GM12872 (cell line): ENCODE data around the gene ZSCAN10.
A peak's percentile ranks its signal among the peaks of the same experiment; 100 is the strongest.

ENCODE experiments used
- CTCF ChIP-seq: IDR thresholded peaks from 3 replicates; pipeline ENCODE4 v1.5.1; 2011; ENCODE audit warnings: low read depth, mild to moderate bottlenecking, low read length, moderate library complexity; ENCODE audit not compliant: insufficient read depth

ZSCAN10 gene

DNA sequence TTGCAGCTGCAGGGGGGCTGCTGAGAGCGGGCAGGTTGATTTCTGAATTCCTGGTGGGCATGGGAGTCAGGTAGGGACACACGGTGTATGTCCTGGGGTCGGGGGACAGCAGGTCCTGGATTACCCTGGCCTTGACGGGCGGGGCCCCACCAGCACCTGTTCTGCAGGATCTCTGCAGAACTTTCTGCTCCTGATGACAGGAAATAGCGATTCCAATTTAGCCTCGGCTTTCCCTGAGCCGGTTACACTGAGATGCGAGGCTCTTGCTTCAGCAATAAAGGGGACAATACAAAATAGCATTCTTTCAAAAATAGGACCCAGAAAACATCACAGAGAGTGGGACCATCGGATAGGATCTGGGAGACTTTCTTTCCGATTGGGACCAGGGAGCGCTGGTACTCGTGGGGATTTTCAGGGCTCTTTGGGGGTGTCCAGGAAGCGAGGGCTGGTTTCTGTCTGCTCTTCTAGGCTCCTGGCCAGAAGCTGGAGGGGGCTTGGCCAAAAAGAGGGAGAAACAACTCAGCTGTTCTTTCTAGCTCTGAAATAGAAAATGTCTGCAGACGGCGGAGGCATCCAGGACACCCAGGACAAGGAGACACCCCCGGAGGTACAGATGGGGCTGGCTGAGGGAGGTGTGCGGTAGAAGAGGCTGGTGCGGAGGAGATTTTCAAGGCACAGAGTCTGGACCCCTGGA lies 13.9 kb upstream of the ZSCAN10 start:
- no peak for TF ChIP-seq CTCF

DNA sequence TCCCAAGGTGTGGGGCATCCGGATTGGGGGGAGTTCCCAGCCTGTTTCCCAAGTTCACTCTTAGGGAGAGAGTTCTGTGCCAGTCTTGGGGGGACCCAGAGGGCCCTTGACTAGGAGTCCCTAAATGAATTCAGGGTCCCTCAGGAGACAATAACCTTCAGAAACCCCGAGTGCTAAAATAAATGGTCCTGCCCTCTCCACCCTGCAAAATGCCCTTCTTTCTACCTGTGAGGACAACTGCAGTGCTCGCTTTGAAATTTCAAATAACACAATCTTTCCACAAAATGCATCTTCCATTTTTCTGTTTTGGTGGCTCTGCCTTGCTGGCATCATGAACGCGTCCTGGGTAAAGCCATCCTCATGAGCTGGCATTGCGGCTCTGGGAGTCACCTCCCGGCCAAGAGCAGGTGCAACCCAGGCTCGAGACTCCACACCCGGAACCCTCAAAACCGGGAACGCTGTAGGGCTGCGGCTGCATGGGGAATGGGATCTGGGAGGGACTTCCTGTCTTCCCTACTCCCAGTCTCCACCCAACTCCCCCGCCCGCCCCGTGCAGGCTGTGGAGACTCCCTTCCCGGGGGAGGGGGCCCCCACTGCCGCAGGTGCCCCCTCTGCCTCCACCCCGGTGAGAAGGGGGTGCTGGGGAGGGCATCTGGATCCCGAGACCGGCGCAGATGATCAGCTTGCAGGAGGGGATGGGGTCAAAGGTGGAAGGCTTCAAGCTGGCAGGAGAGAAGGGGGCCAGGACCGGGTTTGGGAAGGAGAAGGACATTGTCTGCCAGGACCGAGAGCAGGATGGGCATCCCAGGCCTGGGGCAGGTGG lies 13.2 kb upstream of the ZSCAN10 start, which contains the start of gene ZNF205:
Gene ZNF205, plus strand, starts transcription at position 529 of the 823 bp plus-strand sequence. CDS start 845 bp downstream, outside the sequence.
- no peak for TF ChIP-seq CTCF

GRCh38 chr16:3106205-3106928 lies 7.3 kb upstream of the ZSCAN10 start:
- TF ChIP-seq CTCF: no peak

DNA sequence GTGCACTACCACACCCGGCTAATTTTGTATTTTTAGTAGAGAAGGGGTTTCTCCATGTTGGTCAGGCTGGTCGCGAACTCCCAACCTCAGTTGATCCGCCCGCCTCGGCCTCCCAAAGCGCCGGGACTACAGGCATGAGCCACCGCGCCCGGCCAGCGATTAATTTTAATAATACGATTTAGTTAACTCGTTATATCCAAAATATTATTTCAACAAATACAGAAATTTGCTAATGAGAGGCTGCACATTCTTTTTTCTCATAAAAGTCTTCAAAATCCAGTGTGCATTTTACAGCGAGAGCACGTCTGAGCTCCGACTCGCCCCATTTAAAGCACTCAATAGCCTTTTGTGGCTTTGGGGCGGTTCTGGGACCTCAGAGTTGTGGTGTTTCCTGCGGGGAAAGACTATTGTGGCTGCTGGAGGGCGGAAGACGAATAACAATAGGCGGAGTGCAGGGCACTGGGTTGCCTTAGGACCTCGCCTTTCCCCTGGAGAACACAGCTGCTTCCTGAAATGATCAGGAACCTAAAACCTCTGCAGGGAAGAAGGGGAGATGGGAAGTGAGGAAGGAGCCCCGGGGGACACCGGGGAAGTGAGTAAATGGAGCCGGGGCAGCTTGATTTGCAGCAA lies 2.9 kb upstream of the ZSCAN10 start:
- TF ChIP-seq CTCF: no peak

DNA sequence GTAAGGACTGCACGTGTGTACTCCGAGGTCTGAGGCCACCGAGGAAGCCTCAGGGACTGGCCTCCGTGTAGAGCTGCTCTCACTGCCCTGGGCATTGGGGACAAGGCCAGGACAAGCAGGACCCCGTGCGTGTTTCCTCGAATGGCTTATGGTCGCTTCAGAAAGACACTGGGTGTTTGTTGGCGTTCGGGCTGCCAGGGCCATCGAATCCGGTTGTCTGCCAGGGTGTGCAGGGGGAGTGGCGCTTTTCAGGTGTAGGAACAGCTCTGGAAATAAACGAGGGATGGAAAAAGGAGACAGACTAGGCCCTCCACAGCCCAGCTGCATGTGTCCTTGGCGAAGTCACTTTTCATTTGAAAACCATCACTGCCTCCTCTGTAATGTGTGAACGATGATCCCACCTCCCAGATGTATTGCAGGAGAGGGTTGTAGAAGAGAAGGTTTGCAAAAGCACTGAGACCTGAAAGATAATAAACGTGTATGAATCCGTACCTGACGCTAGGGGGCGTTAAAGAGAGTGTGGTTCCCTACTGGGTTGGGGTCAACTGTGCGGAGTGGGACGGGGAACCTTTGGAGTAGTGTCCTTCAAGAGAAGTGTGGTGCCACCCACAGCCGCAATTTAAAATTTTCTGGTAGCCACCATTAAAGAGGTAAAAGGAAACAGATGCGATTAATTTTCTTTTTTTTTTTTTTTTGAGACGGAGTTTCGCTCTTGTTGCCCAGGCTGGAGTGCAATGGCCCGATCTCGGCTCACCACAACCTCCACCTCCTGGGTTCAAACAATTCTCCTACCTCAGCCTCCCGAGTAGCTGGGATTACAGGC lies 2.1 kb upstream of the ZSCAN10 start:
- peak; percentile 80 for TF ChIP-seq CTCF

- no peak for TF ChIP-seq CTCF
Measured at GRCh38 chr16:3099732-3100499, 822 bp upstream of the ZSCAN10 start.
